ENCODE measurements around the gene CBX4. TPM values are rescaled to one million over a fixed set of nuclear protein-coding genes. Genes with fewer than 3 reads are reported as not detected.

The CBX4 gene
- total and polyA plus RNA-seq, 7 donors = 1.9 to 7.8 (median 3.3) TPM

DNA sequence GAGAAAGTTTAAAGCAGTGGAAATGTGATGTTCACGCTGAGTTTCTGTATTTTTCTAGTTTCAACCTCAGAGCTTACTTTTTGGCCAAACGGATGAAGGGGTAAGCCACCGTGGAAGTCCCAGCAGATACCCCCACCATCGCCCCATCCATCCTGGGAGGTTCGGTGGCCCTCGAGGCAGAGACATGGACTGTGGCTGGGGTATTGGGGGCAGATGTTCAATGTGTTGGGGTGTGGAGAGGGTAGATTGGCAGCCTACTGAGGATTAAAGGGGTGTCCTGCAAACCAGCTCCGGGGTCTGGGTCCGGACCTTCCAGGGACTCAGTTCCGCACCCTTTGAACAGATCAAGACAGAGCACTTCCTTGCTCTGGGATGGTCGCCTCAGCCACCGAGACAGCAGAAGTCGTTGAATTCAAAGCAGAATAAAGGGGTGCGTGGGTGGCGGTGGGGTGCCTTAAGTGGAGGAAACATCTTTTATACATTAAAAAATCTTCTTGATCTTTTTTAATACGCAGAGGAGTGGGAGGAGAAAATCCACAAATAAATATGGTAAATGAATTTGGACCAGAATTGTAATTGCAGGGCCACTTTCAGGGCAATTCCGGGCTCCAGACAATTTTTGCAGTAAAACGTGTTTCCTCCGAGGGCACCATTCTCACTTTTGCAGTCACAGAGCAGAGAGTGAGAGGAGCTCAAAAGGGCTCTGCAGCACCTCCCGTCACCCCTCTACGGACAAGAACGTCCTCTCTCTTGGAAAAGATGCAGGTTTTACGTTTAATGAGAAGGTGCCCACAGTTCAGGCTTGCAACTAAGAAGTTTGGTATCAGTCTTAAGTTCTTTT is 34.2 kb downstream of the CBX4 start:
- no peaks in the 10 kb centered on the region for H3K9me3 ChIP-seq
- H3K27me3 ChIP-seq (ENCODE audit: insufficient read depth in 3 of 3, low read length in 2 of 3) = peaks cover 0 to 96% (median 72%) of the 10 kb centered on the region in 3 donors
- no peaks in the 10 kb centered on the region for H3K4me1 ChIP-seq
- H3K4me3 ChIP-seq = no peak overlapping the region
- no peak for TF ChIP-seq CTCF (IDR thresholded peaks at IDR 0.05)
- H3K36me3 ChIP-seq (ENCODE audit: insufficient read depth in 1 of 2, low read depth in 1 of 2) = no peaks in the 10 kb centered on the region
- ATAC-seq = no peak
- DNase-seq = no peak
- WGBS, 3 donors = 20 to 26% (median 23%) methylated on average over 22 of the region's 22 CpGs
- intact Hi-C loops (cut with DNase I) = loop anchor here in 1 of 2 donors (5.0 kb wide), 1 partner anchor 187 kb away; no protein-coding TSS in a partner anchor
- no peak overlapping the region for H3K27ac ChIP-seq

DNA sequence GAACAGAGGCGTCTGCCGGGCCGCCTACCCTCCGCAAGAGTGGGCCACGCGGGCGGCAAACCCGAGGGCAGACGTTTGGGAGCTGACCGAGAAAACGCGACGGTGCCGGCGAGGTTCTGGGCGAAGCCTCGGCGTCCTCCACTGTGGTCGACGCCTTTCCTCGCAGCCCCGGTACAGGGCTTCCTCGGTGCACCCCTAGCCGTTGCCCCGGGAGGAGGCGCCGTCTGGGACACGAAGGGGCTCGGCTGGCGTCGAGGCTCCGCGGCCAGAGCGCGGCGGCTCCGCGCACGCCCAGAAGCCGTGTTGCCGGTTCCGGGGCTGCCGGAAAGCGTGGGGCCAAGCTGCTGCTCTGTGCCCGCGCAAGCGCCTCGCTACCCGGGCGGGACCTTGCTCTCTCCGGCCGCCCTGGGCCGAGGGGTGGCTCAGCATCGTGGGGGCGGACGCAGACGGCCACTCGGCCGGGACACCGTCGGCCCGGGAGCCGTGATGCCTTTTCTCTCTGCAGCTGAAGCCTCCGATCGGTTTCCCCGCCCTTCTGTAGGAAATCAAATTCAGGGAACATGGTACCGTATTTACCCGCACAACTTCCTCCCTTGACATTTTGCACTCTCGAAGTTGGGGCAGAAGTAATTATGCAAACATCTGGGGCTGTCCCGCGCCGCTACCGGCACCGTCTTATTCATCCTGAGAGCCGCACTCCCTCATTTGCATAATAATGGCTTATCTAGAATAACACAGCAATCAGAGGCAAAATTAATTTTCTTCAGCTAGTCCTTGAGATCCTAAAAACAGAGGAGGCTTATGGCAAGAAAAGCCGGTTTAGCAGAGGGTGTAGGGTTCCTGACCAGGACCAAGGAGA is 35.0 kb downstream of the CBX4 start:
- intact Hi-C loops (cut with DNase I) = no loop called here
- ATAC-seq = peak in 1 of 4 donors; percentile 7
- Histone ChIP-seq H3K27me3 (ENCODE audit: insufficient read depth in 3 of 3, low read length in 2 of 3) (peaks cover 0 to 97% (median 73%) of the 10 kb centered on the region in 3 donors), H3K4me3 (no peak overlapping the region), H3K27ac (no peak overlapping the region), H3K4me1 (peaks cover under 1% of the 10 kb centered on the region), H3K9me3 (no peaks in the 10 kb centered on the region), H3K36me3 (ENCODE audit: insufficient read depth in 1 of 2, low read depth in 1 of 2) (no peaks in the 10 kb centered on the region)
- DNase-seq = no peak
- no peak for TF ChIP-seq CTCF (IDR thresholded peaks at IDR 0.05)
- 1 to 3% (median 3%) methylated on average over 69 to 76 of the region's 76 CpGs for WGBS, 3 donors

DNA sequence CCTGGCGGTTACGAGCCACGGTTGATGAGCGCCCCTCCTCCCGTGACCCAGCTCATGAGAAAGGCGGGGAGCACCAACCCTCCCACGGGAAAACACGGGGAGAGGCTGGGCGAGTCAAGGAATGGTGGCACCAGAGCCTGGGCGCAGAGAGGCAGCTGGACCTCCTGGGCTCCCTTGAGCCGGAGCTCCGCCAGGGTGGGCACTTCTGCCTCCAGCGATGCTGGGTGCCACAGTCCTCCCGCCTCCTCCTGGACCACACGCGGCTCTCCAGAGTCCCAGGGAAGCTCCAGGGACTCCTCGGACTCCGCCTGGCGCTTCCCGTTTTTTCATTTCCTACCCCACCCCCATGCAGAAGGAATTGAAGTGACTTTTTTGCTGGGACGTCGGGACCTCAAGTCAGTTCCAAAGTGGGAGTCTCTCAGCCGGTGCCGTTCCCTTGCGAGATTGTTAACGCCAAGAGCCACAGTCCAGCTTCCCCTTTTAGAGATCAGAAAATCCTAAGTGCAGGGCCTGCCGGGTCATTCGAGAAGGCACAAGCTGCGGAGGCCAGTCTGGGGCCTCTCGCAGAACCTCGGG is 35.7 kb downstream of the CBX4 start:
- Histone ChIP-seq H3K9me3 (no peaks in the 10 kb centered on the region), H3K4me3 (no peak overlapping the region), H3K27ac (no peak overlapping the region), H3K36me3 (ENCODE audit: insufficient read depth in 1 of 2, low read depth in 1 of 2) (no peaks in the 10 kb centered on the region), H3K4me1 (peaks cover 8% of the 10 kb centered on the region), H3K27me3 (ENCODE audit: insufficient read depth in 3 of 3, low read length in 2 of 3) (peaks cover 0 to 97% (median 69%) of the 10 kb centered on the region in 3 donors)
- DNase-seq = no peak
- no peak for TF ChIP-seq CTCF (IDR thresholded peaks at IDR 0.05)
- intact Hi-C loops (cut with DNase I) = no loop called here
- WGBS, 3 donors = 9 to 17% (median 13%) methylated on average over 24 to 31 of the region's 31 CpGs
- ATAC-seq = no peak

- intact Hi-C loops (cut with DNase I) = no loop called here
- WGBS, 3 donors = 4 to 9% (median 5%) methylated on average over 47 to 57 of the region's 57 CpGs
Observed at GRCh38 chr17:79802736-79803420, 36.4 kb downstream of the CBX4 start.

More at GRCh38 chr17:79802736-79803420, 36.4 kb downstream of the CBX4 start:
- Histone ChIP-seq H3K36me3 (ENCODE audit: insufficient read depth in 1 of 2, low read depth in 1 of 2) (no peaks in the 10 kb centered on the region), H3K27ac (no peak overlapping the region), H3K9me3 (no peaks in the 10 kb centered on the region), H3K27me3 (ENCODE audit: insufficient read depth in 3 of 3, low read length in 2 of 3) (peaks cover 0 to 97% (median 74%) of the 10 kb centered on the region in 3 donors), H3K4me3 (no peak overlapping the region), H3K4me1 (peaks cover 14% of the 10 kb centered on the region)
- no peak for ATAC-seq
- DNase-seq = no peak
- TF ChIP-seq CTCF (IDR thresholded peaks at IDR 0.05) = no peak

Measured in psoas muscle (tissue), 8 donors.